ENCODE results near the gene PPP2R3A. TPM values are rescaled to one million over a fixed set of nuclear protein-coding genes. Genes with fewer than 3 reads are reported as not detected.

Gene PPP2R3A
- total and polyA plus RNA-seq, 2 of the 13 experiments (the other 11 are each of a cell fraction or from before 2014, with no cell fraction given): 0.07 to 0.12 TPM

GRCh38 chr3:136120373-136121348 lies 155.1 kb downstream of the PPP2R3A start:
- Histone ChIP-seq H3K4me1 (ENCODE audit: insufficient read depth, low read length) (no peaks in the 10 kb centered on the region), H3K4me2 (ENCODE audit: low read depth, low read length) (no peak overlapping the region), H3K79me2 (ENCODE audit: insufficient read depth, low read length) (no peaks in the 10 kb centered on the region), H3K4me3 (replicated peaks in 1 of 3; ENCODE audit: insufficient read depth in 1 of 3, low read depth in 2 of 3, low read length in 3 of 3) (no peak overlapping the region), H2AFZ (ENCODE audit: low read length) (no peak overlapping the region), H3K36me3 (replicated peaks in 1 of 2; ENCODE audit: control insufficient read depth in 1 of 2, insufficient read depth in 2 of 2, low read length in 2 of 2) (no peaks in the 10 kb centered on the region), H3K27ac (ENCODE audit: extremely low read length, insufficient read depth, low read length) (no peak overlapping the region), H3K27me3 (ENCODE audit: control insufficient read depth in 1 of 2, insufficient read depth in 2 of 2, low read length in 2 of 2) (no peaks in the 10 kb centered on the region), H3K9me3 (ENCODE audit: low read length) (no peaks in the 10 kb centered on the region), H4K20me1 (ENCODE audit: insufficient read depth, low read length) (no peaks in the 10 kb centered on the region), H3K9ac (ENCODE audit: insufficient read depth, low read depth, low read length) (no peak overlapping the region)
- BruUV-seq (replicated peaks): no TSS peak
- ATAC-seq: no peak
- no peak for TF ChIP-seq TFAP4 (IDR thresholded peaks at IDR 0.05; ENCODE audit: borderline replicate concordance, low read depth)
- intact Hi-C loops (cut with micrococcal nuclease; ENCODE audit: unreplicated experiment): no loop called here
- in situ Hi-C loops (cut with HindIII; ENCODE audit: extremely low pct_ligation_motif_present, low pct_unique_long_range_greater_than_20kb): no loop called here
- DNase-seq (ENCODE audit: low spot score): no peak
- ChIA-PET POLR2A (no interaction called here), CTCF (ENCODE audit: low intra/inter-chr PET ratio, low total read pairs) (no interaction called here)
- WGBS (ENCODE audit: low lambda C conversion rate): 79% methylated on average over 8 of the region's 8 CpGs
- FAIRE-seq: no peak

GRCh38 chr3:136122006-136122405 lies 156.5 kb downstream of the PPP2R3A start:
- TF ChIP-seq KLF6 (CRISPR knock-in tag; IDR thresholded peaks at IDR 0.05) (no peak), ZNF253 (CRISPR knock-in tag; IDR thresholded peaks at IDR 0.05; ENCODE audit: borderline replicate concordance) (no peak), ZBTB20 (CRISPR knock-in tag; IDR thresholded peaks at IDR 0.05; ENCODE audit: borderline replicate concordance, low read depth) (no peak), ZMAT5 (CRISPR knock-in tag; IDR thresholded peaks at IDR 0.05; ENCODE audit: borderline replicate concordance, low read depth) (no peak), AGO2 (optimal IDR thresholded peaks at IDR 0.05; ENCODE audit: low read depth, low read length) (no peak), YY1 (IDR thresholded peaks at IDR 0.05; ENCODE audit: insufficient read depth, insufficient replicate concordance, low read depth, low read length) (no peak), ZNF484 (CRISPR knock-in tag; IDR thresholded peaks at IDR 0.05; ENCODE audit: borderline replicate concordance, low read depth) (no peak), ZBTB2 (CRISPR knock-in tag; IDR thresholded peaks at IDR 0.05; ENCODE audit: low read depth) (no peak), CBX1 (IDR thresholded peaks at IDR 0.05; ENCODE audit: low read depth) (no peak), MLLT10 (CRISPR knock-in tag; IDR thresholded peaks at IDR 0.05) (no peak), ZNF740 (CRISPR knock-in tag; IDR thresholded peaks at IDR 0.05) (no peak)
- DNase-seq (ENCODE audit: low spot score): no peak
- no peak overlapping the region for H3K27ac ChIP-seq (ENCODE audit: extremely low read length, insufficient read depth, low read length)
- no peak overlapping the region for H2AFZ ChIP-seq (ENCODE audit: low read length)
- 54% methylated on average over 4 of the region's 4 CpGs for WGBS (ENCODE audit: low lambda C conversion rate)
- no peaks in the 10 kb centered on the region for H4K20me1 ChIP-seq (ENCODE audit: insufficient read depth, low read length)
- no TSS peak for BruUV-seq (replicated peaks)
- H3K36me3 ChIP-seq (replicated peaks in 1 of 2; ENCODE audit: control insufficient read depth in 1 of 2, insufficient read depth in 2 of 2, low read length in 2 of 2): no peaks in the 10 kb centered on the region
- no peak for FAIRE-seq
- CTCF ChIA-PET (ENCODE audit: low intra/inter-chr PET ratio, low total read pairs): no interaction called here
- no peak for ATAC-seq
- intact Hi-C loops (cut with micrococcal nuclease; ENCODE audit: unreplicated experiment): no loop called here
- POLR2A ChIA-PET: no interaction called here
- in situ Hi-C loops (cut with HindIII; ENCODE audit: extremely low pct_ligation_motif_present, low pct_unique_long_range_greater_than_20kb): no loop called here
- H3K4me2 ChIP-seq (ENCODE audit: low read depth, low read length): no peak overlapping the region
- H3K4me3 ChIP-seq (replicated peaks in 1 of 3; ENCODE audit: insufficient read depth in 1 of 3, low read depth in 2 of 3, low read length in 3 of 3): no peak overlapping the region
- H3K79me2 ChIP-seq (ENCODE audit: insufficient read depth, low read length): no peaks in the 10 kb centered on the region
- no peaks in the 10 kb centered on the region for H3K9me3 ChIP-seq (ENCODE audit: low read length)
- H3K4me1 ChIP-seq (ENCODE audit: insufficient read depth, low read length): no peaks in the 10 kb centered on the region
- H3K9ac ChIP-seq (ENCODE audit: insufficient read depth, low read depth, low read length): no peak overlapping the region
- H3K27me3 ChIP-seq (ENCODE audit: control insufficient read depth in 1 of 2, insufficient read depth in 2 of 2, low read length in 2 of 2): no peaks in the 10 kb centered on the region

Data from HepG2 (cell line).